Measurements from ENCODE around the gene TMPRSS12.

TMPRSS12 gene, protein sequence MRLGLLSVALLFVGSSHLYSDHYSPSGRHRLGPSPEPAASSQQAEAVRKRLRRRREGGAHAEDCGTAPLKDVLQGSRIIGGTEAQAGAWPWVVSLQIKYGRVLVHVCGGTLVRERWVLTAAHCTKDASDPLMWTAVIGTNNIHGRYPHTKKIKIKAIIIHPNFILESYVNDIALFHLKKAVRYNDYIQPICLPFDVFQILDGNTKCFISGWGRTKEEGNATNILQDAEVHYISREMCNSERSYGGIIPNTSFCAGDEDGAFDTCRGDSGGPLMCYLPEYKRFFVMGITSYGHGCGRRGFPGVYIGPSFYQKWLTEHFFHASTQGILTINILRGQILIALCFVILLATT

DNA sequence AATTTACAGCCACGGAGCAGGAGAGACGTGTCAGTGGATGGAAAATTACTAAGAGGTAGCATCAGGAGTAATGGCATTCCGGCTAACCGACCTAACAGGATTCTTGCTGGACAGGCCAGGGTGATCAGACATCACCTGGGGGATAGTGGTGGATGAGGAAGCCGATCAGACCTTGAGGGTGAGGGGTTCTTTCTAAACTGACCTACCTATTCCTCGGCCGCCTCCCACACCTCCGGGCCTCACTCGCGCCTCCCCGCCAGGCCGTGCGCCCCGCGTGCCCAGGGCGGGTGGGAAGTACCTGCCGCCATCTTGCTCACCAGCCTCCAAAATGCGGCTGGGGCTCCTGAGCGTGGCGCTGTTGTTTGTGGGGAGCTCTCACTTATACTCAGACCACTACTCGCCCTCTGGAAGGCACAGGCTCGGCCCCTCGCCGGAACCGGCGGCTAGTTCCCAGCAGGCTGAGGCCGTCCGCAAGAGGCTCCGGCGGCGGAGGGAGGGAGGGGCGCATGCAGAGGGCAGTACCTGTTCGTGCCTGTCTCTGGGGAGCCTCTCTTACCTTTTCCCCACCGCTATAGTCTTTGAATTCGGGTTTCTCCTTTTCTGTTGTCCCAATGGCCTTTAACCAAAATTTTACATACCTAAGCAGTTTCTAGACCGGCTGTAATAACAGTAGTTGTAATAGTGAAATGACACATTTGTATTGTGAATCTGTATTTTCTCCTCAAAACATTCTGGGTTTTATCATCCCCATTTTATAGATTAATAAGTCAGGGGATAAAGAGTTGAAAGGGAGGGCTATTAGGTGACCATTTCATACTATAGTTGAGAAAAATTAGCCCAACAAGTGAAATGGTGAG is at the start of gene TMPRSS12:
TMPRSS12 (plus strand) TSS at position 290 of the 857 bp plus-strand sequence; CDS start at position 329, 39 bp downstream.
- H3K4me2 ChIP-seq (ENCODE audit: low read depth, low read length, poor library complexity, severe bottlenecking), result no peak within 1 kb of the TSS
- H4K20me1 ChIP-seq (ENCODE audit: insufficient read depth, low read length, poor library complexity, severe bottlenecking), result no peaks in the 10 kb centered on the region
- H3K36me3 ChIP-seq (ENCODE audit: insufficient read depth, low read length), result no peaks in the 10 kb centered on the region
- H3K27me3 ChIP-seq (ENCODE audit: insufficient read depth, low read length, poor library complexity, severe bottlenecking), result no peaks in the 10 kb centered on the region
- H3K9ac ChIP-seq (ENCODE audit: low read depth, low read length, poor library complexity, severe bottlenecking), result no peak within 1 kb of the TSS
- no peaks in the 10 kb centered on the region for H3F3A ChIP-seq (ENCODE audit: low read depth)
- no peaks in the 10 kb centered on the region for H3K9me2 ChIP-seq (replicated peaks; ENCODE audit: low read depth, low read length)
- TF ChIP-seq CTCF (conservative IDR thresholded peaks at IDR 0.05; ENCODE audit: low read length) (no peak), EZH2phosphoT487 (IDR thresholded peaks at IDR 0.05; ENCODE audit: borderline replicate concordance) (no peak)
- H2AFZ ChIP-seq (ENCODE audit: low read length), result no peak within 1 kb of the TSS
- no peaks in the 10 kb centered on the region for H3K79me2 ChIP-seq (ENCODE audit: insufficient read depth, low read length)
- no peak within 1 kb of the TSS for H3K4me3 ChIP-seq (ENCODE audit: low read length, poor library complexity, severe bottlenecking)
- no peaks in the 10 kb centered on the region for H3K9me3 ChIP-seq (ENCODE audit: insufficient read depth, low read depth, low read length)
- no peaks in the 10 kb centered on the region for H3K4me1 ChIP-seq (ENCODE audit: insufficient read depth, low read length, poor library complexity, severe bottlenecking)

GRCh38 chr12:50799908-50800307 is 42.8 kb upstream of the TMPRSS12 start:
- no peak for TF ChIP-seq EZH2phosphoT487 (IDR thresholded peaks at IDR 0.05; ENCODE audit: borderline replicate concordance)
- no peak for TF ChIP-seq CTCF (conservative IDR thresholded peaks at IDR 0.05; ENCODE audit: low read length)
- Histone ChIP-seq H4K20me1 (ENCODE audit: insufficient read depth, low read length, poor library complexity, severe bottlenecking) (peaks cover 10% of the 10 kb centered on the region), H3K27me3 (ENCODE audit: insufficient read depth, low read length, poor library complexity, severe bottlenecking) (no peaks in the 10 kb centered on the region), H3K4me2 (ENCODE audit: low read depth, low read length, poor library complexity, severe bottlenecking) (no peak overlapping the region), H3K4me1 (ENCODE audit: insufficient read depth, low read length, poor library complexity, severe bottlenecking) (no peaks in the 10 kb centered on the region), H3K9me2 (replicated peaks; ENCODE audit: low read depth, low read length) (no peaks in the 10 kb centered on the region), H3K9ac (ENCODE audit: low read depth, low read length, poor library complexity, severe bottlenecking) (no peak overlapping the region), H3K4me3 (ENCODE audit: low read length, poor library complexity, severe bottlenecking) (no peak overlapping the region), H3K79me2 (ENCODE audit: insufficient read depth, low read length) (peaks cover 3% of the 10 kb centered on the region; the same call in 1 of the 2 replicates), H3K9me3 (ENCODE audit: insufficient read depth, low read depth, low read length) (peaks cover 11% of the 10 kb centered on the region; the same call in 1 of the 2 replicates), H2AFZ (ENCODE audit: low read length) (no peak overlapping the region), H3K36me3 (ENCODE audit: insufficient read depth, low read length) (peaks cover 68% of the 10 kb centered on the region), H3F3A (ENCODE audit: low read depth) (no peaks in the 10 kb centered on the region)

- Histone ChIP-seq H3K4me2 (ENCODE audit: low read depth, low read length, poor library complexity, severe bottlenecking) (no peak overlapping the region), H3K4me1 (ENCODE audit: insufficient read depth, low read length, poor library complexity, severe bottlenecking) (no peaks in the 10 kb centered on the region), H3K36me3 (ENCODE audit: insufficient read depth, low read length) (peaks cover 54% of the 10 kb centered on the region), H3K27me3 (ENCODE audit: insufficient read depth, low read length, poor library complexity, severe bottlenecking) (no peaks in the 10 kb centered on the region), H3K9me2 (replicated peaks; ENCODE audit: low read depth, low read length) (no peaks in the 10 kb centered on the region), H3K9me3 (ENCODE audit: insufficient read depth, low read depth, low read length) (peaks cover 11% of the 10 kb centered on the region; the same call in 1 of the 2 replicates), H3K9ac (ENCODE audit: low read depth, low read length, poor library complexity, severe bottlenecking) (no peak overlapping the region), H2AFZ (ENCODE audit: low read length) (no peak overlapping the region), H3F3A (ENCODE audit: low read depth) (no peaks in the 10 kb centered on the region), H3K4me3 (ENCODE audit: low read length, poor library complexity, severe bottlenecking) (no peak overlapping the region), H3K79me2 (ENCODE audit: insufficient read depth, low read length) (no peaks in the 10 kb centered on the region), H4K20me1 (ENCODE audit: insufficient read depth, low read length, poor library complexity, severe bottlenecking) (peaks cover 4% of the 10 kb centered on the region)
- TF ChIP-seq CTCF (conservative IDR thresholded peaks at IDR 0.05; ENCODE audit: low read length) (no peak), EZH2phosphoT487 (IDR thresholded peaks at IDR 0.05; ENCODE audit: borderline replicate concordance) (no peak)
Measured at GRCh38 chr12:50803230-50803875, 39.4 kb upstream of the TMPRSS12 start.
